ENCODE measurements around the gene NXPH3.
"Not testable (repeated sequence)": the region's sequence is repeated elsewhere in the genome, so short reads cannot be mapped to it uniquely, and the experiment has no call there.

The NXPH3 gene

DNA sequence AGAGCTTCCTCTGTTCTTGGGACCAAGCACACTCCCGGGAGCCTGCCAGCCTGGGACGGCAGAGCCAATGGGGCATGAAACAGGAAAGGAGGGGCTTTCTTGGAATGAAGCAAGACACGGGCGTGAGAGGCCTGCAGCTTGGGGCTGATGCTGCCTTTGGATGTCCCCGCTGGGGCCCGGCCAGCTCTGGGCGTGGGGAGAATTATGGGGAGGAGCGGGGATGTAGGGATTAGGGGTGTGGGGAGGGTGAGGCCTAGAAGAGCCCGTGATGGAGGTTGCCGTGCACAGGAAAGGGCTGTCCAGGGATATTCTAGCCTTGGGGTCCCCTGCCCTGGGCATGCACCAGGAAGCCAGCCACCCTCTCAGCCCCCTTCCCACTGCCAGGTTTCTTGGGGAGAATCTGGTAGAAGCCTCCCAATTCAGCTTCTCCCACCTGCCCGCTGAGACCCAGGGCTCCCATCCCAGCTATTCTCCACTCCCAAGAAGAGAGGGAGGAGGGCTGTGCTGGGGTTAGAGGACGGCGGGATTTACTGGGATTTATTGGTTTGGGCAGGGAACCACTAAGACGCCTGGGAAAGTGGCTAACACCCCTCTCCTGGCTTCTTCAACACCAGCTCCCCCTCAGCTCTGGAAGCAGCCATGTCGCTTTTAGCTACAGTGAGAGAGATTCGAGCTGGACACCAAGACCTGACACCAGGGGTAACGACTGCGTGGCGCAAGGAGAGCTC, 20.0 kb upstream of the NXPH3 start:
- no peak for DNase-seq

DNA sequence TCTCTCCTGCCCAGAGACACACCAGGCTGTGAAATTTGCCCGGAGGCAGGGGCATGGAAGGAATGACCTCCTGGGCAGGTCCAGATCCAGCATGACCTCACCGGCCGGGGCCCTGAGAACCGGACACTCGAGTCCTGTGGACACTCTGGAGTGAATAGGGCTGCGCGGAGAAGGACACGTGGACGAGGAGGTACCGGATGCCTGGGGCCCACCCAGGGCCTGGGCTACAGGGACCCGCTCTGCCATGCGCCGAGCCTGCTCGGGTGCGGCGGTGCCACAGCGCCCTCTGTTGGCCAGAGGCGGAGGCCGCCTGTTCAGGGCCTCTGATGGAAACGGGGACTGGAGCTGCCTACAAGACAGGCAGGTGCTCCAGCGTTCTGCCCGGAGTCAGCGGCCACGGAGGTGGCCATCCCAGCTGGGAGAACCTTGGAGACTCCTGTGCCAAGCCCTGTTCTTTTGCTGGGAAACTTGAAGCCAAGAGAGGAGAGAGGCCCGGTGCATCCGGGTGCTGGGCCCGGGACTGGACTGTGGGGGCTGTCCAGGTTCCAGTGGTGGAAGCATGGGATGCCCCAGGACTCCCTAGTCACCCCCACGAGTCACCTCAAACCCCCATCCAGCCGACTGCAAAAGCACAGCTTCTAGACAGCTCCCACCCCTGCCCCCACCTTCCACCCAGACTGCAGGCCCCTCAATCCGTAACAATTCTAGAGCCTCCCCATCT, 19.3 kb upstream of the NXPH3 start:
- peak; percentile 88 for DNase-seq

DNA sequence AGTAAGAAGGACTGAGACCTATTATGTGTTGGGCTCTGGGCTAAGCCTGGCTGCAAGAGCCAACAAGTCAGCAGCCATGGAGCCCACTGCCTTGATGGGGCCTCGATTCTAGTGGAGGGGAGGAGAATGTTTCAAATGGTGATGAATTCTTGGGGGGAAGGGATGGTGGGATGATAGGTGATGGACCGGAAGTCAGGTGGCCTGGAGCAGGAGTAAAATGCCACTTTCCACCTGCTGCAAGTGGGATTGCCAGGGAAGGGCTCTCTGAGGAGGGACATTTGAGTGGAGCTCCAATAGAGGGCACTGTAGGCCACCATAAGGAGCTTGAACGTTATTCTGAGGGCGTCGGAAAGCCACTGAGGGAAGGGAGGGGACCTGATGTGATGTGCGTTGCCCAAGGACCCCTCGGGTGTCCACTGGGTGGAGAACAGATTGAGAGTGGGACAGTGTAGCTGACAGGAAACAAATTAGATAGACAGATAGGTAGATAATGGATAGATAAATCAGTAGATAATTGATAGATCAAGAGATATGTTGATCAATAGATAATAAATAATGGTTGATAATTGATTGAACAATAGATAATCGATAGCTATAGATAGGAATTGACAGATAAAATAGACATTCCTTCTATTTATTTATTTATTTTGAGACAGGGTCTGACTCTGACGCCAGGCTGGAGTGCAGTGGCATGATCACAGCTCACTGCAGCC, 18.2 kb upstream of the NXPH3 start:
- no peak for DNase-seq

DNA sequence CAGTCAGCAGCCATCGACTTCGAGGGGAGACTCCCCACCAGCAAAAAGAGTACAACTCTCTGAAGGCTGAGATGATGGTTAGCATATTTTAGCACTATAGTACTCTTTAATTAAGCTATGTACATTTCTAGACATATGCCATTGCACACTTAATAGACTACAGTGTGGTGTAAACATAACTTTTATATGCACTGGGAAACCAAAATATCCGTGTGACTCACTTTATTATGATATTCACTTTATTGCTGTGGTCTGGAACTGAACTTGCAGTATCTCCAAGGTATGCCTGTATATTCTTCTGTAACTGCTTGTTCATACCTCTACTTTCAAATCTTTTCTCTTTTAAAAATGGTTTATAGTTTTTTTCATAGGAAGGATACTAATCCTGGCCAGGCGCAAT, 11.0 kb upstream of the NXPH3 start:
- DNase-seq = no peak

GRCh38 chr17:49565948-49566491, 9.7 kb upstream of the NXPH3 start:
- DNase-seq = no peak

DNA sequence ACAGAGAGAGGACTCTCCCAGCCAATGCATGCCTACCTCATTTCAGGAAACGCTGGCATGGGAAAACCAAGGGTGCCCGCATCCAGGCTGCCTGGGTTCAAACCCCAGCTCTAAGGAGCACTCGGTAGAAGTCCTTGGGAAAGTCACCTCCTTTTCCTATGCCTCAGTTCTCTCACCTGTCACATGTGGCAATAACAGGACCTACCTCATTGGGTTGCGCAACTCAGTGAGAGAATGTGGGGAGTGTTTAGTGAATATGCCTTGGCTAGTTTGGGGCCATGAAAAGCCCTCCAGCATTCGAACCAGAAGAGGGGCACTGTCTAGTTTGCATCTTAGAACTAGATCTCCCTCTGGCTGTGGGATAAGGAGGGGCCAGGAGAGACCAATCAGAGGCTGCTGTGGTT, 9.0 kb upstream of the NXPH3 start:
- DNase-seq = no peak

GRCh38 chr17:49567104-49567521, 8.6 kb upstream of the NXPH3 start:
- DNase-seq = no peak

DNA sequence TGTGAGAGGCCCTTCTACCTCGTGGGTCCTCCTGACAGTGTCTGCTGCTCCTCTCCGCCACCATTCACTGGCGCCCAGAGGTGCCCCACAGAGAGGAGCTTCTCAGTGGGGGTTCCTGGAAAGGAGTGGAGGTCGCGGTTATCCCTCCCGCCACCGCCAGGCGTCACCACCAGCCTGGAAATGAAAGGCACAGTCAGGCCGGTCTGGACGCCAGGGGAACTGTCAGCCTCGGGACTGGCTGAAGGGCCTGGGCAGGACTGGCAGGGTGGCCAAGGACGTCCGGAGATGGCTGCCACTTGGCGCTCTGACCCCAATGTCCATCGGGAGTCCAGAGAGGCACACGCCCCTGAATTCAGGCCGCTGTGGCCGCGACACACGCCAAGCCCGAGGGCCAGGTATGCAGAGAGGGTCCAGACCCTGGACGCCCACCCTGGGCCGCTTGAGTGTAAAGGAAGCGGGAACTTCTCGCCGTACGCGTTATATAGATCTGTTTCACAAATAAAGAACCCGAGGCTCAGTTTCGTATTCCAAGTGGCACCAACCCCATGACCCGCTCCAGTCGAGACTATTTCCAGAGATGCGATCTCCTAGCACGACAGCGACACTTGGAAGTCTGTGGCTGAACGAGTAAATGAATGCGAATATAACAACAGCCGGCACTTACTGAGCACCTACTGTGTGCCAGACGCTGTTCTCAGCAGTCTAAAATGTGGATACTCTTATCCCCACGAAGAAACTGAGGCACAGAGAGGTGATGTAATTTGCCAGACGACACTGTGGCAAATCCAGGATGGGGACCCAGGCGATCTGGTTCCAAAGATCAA, 7.6 kb upstream of the NXPH3 start:
- no peak for DNase-seq

DNA sequence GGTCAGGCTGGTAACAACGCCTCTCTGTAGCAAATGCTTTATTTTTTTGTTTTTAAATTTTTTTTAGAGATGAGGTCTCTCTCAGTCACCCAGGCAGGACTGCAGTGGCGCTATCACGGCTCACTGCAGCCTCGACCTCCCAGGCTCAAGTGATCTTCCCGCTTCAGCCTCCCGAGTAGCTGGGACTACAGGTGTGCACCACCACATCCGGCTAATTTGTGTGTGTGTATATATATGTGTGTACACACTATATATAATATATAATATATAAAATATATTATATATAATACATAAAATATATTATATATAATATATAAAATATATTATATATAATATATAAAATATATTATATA, 7.0 kb upstream of the NXPH3 start:
- DNase-seq = not testable (repeated sequence)

DNA sequence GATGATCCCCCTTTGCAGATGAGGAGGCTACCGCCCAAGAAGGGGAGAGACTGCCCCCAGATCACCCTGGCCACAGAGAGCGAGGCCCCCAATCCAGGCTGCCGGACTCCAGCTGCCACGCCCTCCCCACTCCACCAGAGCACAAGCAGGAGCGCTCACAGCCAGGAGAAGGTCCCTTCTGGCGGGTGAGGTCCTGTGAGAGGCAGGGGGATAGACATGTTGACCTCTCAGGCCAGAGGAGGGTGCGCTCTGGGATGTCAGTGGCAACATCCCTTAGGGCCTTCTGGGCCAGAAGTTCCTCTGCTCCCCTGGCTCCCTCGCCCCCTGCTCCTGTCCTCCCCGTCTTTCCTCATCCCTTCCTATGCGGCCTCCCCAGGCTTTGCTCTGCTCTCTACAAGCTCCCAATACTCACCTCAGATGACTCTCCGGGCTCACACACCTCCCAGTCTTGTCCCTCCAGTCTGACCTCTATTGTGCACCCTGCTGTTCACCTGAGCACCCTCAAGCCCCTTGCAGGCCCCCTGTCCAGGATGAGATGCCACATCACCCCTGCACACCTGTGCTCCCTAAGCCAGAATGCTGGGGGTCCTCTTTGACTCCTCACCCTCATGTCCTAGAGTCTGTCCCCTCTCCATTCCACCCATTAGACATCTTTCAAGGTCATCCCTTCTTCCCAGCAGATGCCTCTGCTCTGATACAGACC, 5.0 kb upstream of the NXPH3 start:
- no peak for DNase-seq

- no peak for DNase-seq
Observed at GRCh38 chr17:49571283-49571682, 4.4 kb upstream of the NXPH3 start.

DNA sequence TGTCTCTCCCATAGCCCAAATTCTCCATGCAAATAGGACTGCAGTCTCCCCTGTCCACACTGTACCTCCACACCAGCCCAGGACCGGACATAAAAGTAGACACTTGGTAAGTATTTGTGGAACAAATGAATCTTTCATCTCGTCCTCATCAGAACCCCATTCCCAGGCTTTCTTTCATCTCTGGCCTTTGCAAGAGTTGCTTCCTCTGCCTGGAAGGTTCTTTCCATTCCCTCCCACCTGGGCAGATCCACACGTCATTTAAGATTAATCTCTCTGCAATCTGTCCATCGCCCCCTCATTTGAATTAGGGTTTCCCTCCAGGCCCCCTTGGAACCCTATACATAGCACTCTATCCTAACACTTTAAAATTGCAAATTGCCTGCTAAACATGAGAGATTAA, 3.9 kb upstream of the NXPH3 start:
- no peak for DNase-seq

GRCh38 chr17:49572226-49572625, 3.4 kb upstream of the NXPH3 start:
- DNase-seq = no peak

- DNase-seq = no peak
Observed at GRCh38 chr17:49572806-49573420, 2.8 kb upstream of the NXPH3 start.

- DNase-seq = no peak
Observed at GRCh38 chr17:49573510-49574322, 2.0 kb upstream of the NXPH3 start.

DNA sequence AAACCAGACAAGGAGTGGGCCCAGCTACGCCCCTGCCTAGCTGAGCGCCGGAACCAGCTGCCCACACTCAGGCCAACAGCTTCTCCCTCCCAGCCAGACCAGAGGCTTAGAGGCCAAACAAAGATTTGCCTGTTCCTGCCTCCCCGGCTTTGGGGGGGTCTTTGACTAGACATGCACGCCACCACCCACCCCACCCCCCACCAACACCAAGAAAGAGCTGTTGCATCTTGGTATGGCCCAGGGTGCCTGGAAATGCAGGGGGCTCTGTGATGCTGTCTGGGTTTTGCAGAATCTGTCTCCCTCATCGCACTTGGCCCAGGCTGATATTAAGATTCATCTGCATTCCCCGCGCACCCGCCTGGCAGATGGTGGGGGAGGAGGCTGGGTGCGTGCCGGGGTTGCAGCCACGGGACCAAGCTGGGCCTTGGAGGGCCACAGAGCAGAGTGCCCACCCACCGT, 1.3 kb upstream of the NXPH3 start:
- no peak for DNase-seq

- DNase-seq = no peak
Observed at GRCh38 chr17:49574945-49575678, 559 bp upstream of the NXPH3 start.

DNA sequence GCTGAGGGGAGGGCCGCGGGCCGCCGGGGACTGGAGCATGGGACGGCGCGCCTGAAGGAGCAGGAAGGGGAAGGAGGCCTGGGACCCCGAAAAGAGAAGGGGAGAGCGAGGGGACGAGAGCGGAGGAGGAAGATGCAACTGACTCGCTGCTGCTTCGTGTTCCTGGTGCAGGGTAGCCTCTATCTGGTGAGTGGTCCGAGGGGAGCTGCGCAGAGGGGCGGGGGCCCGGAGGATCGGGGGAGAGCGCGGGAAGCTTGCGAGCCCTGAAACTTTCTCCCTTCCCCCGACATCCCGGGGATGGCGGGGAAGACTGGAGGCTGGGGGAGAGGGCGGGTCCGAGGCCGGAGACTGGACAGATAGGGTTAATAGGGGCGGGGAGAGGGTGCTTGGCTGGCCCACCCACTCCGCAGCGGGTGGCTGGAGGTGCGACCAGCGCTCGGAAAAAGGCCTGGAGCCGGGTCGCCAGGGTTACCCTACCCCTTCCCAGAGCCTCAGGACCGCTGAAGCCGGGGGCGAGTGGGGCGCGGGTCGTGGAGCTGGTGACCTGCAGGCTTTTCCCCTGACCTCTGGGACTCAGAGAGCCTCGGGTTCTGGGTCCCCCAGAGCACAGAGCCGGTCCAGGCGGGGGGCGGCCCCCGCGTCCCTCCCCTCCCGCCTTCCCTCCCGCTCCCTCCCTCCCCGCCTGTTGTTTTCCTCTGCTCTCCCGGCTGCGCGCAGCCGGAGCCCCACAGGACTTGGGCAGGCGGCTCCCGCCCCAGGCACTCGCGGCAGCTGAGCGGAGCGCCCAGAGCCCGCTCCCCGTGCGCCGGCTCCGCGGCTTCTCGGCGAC, 631 bp downstream of the NXPH3 start:
- peak; percentile 67 for DNase-seq

Measured in 8988T (cell line).